Epithelial cell of esophagus (primary cell): Measurements from ENCODE around the gene EBF3.

Source experiments
- DNase-seq: peaks from one replicate; pipeline ENCODE4 v3.0.0; 2010; ENCODE audit warnings: low read depth
- H3K4me3 ChIP-seq: 2 replicates; pipeline ENCODE4 v1.5.1; 2011; ENCODE audit warnings: mild to moderate bottlenecking, low read length, control low read depth
- TF ChIP-seq, protein P1 (sequence below): IDR thresholded peaks from 2 replicates; pipeline ENCODE4 v1.5.1; 2011; ENCODE audit warnings: low read depth, mild to moderate bottlenecking, low read length, control low read depth, inconsistent platforms; ENCODE audit not compliant: insufficient read depth; ENCODE audit errors: missing control alignments

The EBF3 gene

GRCh38 chr10:129894698-129895097 is 69.4 kb downstream of the EBF3 start:
- DNase-seq = no peak
- TF ChIP-seq, protein P1, sequence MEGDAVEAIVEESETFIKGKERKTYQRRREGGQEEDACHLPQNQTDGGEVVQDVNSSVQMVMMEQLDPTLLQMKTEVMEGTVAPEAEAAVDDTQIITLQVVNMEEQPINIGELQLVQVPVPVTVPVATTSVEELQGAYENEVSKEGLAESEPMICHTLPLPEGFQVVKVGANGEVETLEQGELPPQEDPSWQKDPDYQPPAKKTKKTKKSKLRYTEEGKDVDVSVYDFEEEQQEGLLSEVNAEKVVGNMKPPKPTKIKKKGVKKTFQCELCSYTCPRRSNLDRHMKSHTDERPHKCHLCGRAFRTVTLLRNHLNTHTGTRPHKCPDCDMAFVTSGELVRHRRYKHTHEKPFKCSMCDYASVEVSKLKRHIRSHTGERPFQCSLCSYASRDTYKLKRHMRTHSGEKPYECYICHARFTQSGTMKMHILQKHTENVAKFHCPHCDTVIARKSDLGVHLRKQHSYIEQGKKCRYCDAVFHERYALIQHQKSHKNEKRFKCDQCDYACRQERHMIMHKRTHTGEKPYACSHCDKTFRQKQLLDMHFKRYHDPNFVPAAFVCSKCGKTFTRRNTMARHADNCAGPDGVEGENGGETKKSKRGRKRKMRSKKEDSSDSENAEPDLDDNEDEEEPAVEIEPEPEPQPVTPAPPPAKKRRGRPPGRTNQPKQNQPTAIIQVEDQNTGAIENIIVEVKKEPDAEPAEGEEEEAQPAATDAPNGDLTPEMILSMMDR = no peak

GRCh38 chr10:129893104-129894089 is 70.7 kb downstream of the EBF3 start:
- DNase-seq = no peak
- no peak overlapping the region for H3K4me3 ChIP-seq
- TF ChIP-seq, protein P1 = no peak

More at GRCh38 chr10:129894698-129895097, 69.4 kb downstream of the EBF3 start:
- no peak overlapping the region for H3K4me3 ChIP-seq

DNA sequence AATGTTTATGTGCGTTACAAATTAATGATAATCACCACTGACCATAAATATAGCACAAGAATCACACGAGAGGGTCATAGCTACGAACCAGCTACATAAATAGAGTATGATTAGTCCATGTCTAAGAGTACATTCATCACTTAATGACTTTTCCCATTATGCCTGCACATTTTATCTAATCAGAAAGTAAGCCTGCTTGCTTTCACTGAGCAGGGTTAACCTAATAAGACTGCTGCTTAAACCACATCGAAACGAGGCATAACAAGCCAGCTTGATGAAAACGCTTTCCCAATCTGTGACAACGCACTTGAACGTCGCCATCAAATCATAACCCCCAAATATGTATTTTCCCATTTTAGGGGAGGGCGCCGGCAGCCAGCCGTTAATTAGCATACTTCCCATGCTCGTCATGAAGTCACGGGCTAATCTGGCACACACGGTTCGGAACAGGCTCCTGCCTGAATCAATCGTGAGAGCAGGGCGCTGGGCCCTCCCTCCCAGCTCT is 71.5 kb downstream of the EBF3 start:
- TF ChIP-seq, protein P1 = no peak
- DNase-seq = no peak
- H3K4me3 ChIP-seq = no peak overlapping the region

- TF ChIP-seq, protein P1 = no peak
- no peak for DNase-seq
- H3K4me3 ChIP-seq = no peak overlapping the region
Observed at GRCh38 chr10:129891806-129892205, 72.3 kb downstream of the EBF3 start.

GRCh38 chr10:129890170-129890569 is 73.9 kb downstream of the EBF3 start:
- TF ChIP-seq, protein P1 = no peak
- DNase-seq = no peak
- H3K4me3 ChIP-seq = no peak overlapping the region

DNA sequence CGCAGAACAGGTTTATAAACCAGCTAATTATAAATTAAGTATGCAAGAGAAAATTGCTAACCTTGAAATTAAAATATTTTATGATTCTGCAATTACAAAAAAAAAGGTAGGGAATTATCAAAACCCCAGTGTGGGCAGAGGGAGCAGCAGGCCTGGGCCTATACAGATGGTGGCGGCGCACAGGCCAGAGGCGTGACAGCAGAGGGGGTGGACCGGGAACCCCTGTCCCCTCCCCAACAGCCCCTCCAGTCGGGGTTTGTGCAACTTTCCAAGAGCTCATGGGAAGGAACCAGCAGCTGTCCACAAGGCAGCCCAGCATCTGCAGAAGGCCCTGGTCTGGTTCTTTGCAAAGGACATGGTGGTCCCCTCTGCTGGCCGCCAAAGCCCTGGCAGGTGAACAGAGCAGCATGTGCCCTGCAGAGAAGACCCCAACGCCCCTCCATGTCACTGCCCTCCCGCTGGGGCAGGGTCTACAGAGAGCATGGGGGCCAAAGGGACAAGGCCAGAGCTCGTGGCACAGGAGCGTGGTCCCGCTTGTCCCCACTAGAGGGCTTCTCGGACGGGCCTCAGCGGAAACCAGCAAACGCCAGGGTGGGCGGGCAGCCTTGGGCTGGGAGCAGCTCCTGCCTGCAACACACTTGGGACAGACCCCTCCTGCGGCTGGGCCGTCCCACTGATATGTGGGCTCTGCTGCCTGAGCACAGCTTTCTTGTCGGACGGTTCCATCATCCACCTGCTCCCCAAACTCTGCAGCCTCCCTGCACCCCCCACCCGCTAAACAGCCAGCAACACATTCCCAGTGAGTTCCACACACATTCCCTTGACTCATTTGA is 75.1 kb downstream of the EBF3 start:
- TF ChIP-seq, protein P1 = no peak
- no peak overlapping the region for H3K4me3 ChIP-seq
- DNase-seq = no peak
